IMR-90 (cell line): ENCODE measurements around the gene COQ10A. TPM values are rescaled to one million over a fixed set of nuclear protein-coding genes. Genes with fewer than 3 reads are reported as not detected.

Source experiments
- ATAC-seq: fragments of 200-7000 bp; cut with Tn5 transposase; 2 replicates; pipeline ENCODE4 v1.9.1; 2020; ENCODE audit warnings: low read depth, mild to moderate bottlenecking, moderate library complexity
- BruUV-seq: library from RNA; stranded (reverse); fragments of 400-500 nt; replicated peaks from 2 replicates; lab custom pipeline; 2021; lab: Mats Ljungman, UMichigan
- CTCF ChIA-PET: fragments of 300-600 bp; formaldehyde crosslinking; extraction: SDS; loops from one replicate; lab custom pipeline; 2021; ENCODE audit warnings: antibody characterized with exemption; lab: Yijun Ruan, JAX
- POLR2A ChIA-PET: fragments of 300-600 bp; sonication (Branson Sonifier 250); formaldehyde crosslinking; loops from one replicate; lab custom pipeline; 2022; ENCODE audit warnings: antibody characterized with exemption; ENCODE audit not compliant: unreplicated experiment; lab: Charles Lee
- DNase-seq: peaks from one replicate; pipeline ENCODE4 v3.0.0; 2013
- H2AFZ ChIP-seq: replicated peaks from 2 replicates; pipeline ENCODE3; 2013; ENCODE audit warnings: low read length, mild to moderate bottlenecking; ENCODE audit not compliant: poor library complexity
- H2AK5ac ChIP-seq: 2 replicates; pipeline ENCODE4 v1.6.1; 2013; ENCODE audit warnings: low read depth, low read length, inconsistent platforms
- H2AK9ac ChIP-seq: replicated peaks from 2 replicates; pipeline ENCODE3; 2013; ENCODE audit warnings: mild to moderate bottlenecking, low read depth, low read length, moderate library complexity; ENCODE audit not compliant: poor library complexity
- H2BK120ac ChIP-seq: 2 replicates; pipeline ENCODE4 v1.6.1; 2013; ENCODE audit warnings: low read depth, low read length, inconsistent platforms
- H2BK15ac ChIP-seq: 3 replicates; pipeline ENCODE4 v1.6.1; 2013; ENCODE audit warnings: low read depth, low read length, inconsistent platforms
- H2BK20ac ChIP-seq: 2 replicates; pipeline ENCODE4 v1.6.1; 2013; ENCODE audit warnings: low read depth, mild to moderate bottlenecking, inconsistent platforms, low read length, moderate library complexity
- H2BK5ac ChIP-seq: 2 replicates; pipeline ENCODE4 v1.6.1; 2013; ENCODE audit warnings: mild to moderate bottlenecking, low read depth, low read length, inconsistent platforms; ENCODE audit not compliant: poor library complexity, severe bottlenecking
- H3K14ac ChIP-seq: replicated peaks from 2 replicates; pipeline ENCODE4 v1.6.1; 2013; ENCODE audit warnings: low read depth, low read length, inconsistent platforms
- H3K18ac ChIP-seq: 2 replicates; pipeline ENCODE4 v1.6.1; 2013; ENCODE audit warnings: low read depth, low read length, control low read depth
- H3K23ac ChIP-seq: 2 replicates; pipeline ENCODE4 v1.6.1; 2013; ENCODE audit warnings: low read depth, low read length, inconsistent platforms
- H3K27ac ChIP-seq: 2 replicates; pipeline ENCODE4 v1.5.1; 2013; ENCODE audit warnings: mild to moderate bottlenecking, control low read depth, low read length; ENCODE audit not compliant: insufficient read depth
- H3K27me3 ChIP-seq: 2 replicates; pipeline ENCODE4 v1.6.1; 2013; ENCODE audit warnings: low read length; ENCODE audit not compliant: control insufficient read depth, insufficient read depth
- H3K36me3 ChIP-seq: 2 replicates; pipeline ENCODE4 v1.6.1; 2013; ENCODE audit warnings: low read length, mixed read lengths; ENCODE audit not compliant: control insufficient read depth, insufficient read depth
- H3K4ac ChIP-seq: 2 replicates; pipeline ENCODE4 v1.6.1; 2013; ENCODE audit warnings: low read depth, low read length, inconsistent platforms
- H3K4me1 ChIP-seq: 2 replicates; pipeline ENCODE4 v1.6.1; 2013; ENCODE audit warnings: low read length, mixed read lengths; ENCODE audit not compliant: control insufficient read depth, insufficient read depth
- H3K4me2 ChIP-seq: 2 replicates; pipeline ENCODE4 v1.6.1; 2013; ENCODE audit warnings: low read depth, mild to moderate bottlenecking, control low read depth, low read length, moderate library complexity
- H3K4me3 ChIP-seq: 2 replicates; pipeline ENCODE4 v1.5.1; 2013; ENCODE audit warnings: low read depth, mild to moderate bottlenecking, control low read depth, low read length, moderate library complexity; ENCODE audit not compliant: insufficient read depth
- H3K56ac ChIP-seq: 2 replicates; pipeline ENCODE4 v1.6.1; 2013; ENCODE audit warnings: low read length, inconsistent platforms; ENCODE audit not compliant: insufficient read depth; ENCODE audit errors: extremely low read depth
- H3K79me1 ChIP-seq, 2 experiments: 2 replicates each; pipeline ENCODE4 v1.6.1; 2013; ENCODE audit warnings: low read length in 2 of 2, inconsistent platforms in 1 of 2, low read depth in 1 of 2
- H3K9ac ChIP-seq: 2 replicates; pipeline ENCODE4 v1.6.1; 2013; ENCODE audit warnings: low read depth, low read length, control low read depth
- H3K9me1 ChIP-seq: 2 replicates; pipeline ENCODE4 v1.6.1; 2013; ENCODE audit warnings: low read length, inconsistent platforms; ENCODE audit not compliant: insufficient read depth
- H3K9me3 ChIP-seq: 2 replicates; pipeline ENCODE4 v1.6.1; 2013; ENCODE audit warnings: low read length; ENCODE audit not compliant: control insufficient read depth, insufficient read depth
- H4K20me1 ChIP-seq: 2 replicates; pipeline ENCODE4 v1.6.1; 2013; ENCODE audit warnings: low read length, inconsistent platforms; ENCODE audit not compliant: insufficient read depth
- H4K5ac ChIP-seq: 2 replicates; pipeline ENCODE4 v1.6.1; 2013; ENCODE audit warnings: mild to moderate bottlenecking, low read depth, low read length, control low read depth
- H4K8ac ChIP-seq, 2 experiments: 2 replicates each; pipeline ENCODE4 v1.6.1; 2013; ENCODE audit warnings: low read depth in 2 of 2, low read length in 2 of 2, control low read depth in 1 of 2, inconsistent platforms in 1 of 2
- H4K91ac ChIP-seq: 2 replicates; pipeline ENCODE4 v1.6.1; 2013; ENCODE audit warnings: low read depth, low read length, inconsistent platforms; ENCODE audit not compliant: insufficient read depth
- BHLHE40 ChIP-seq: fragments of 150-350 bp; IDR thresholded peaks from 2 replicates; pipeline ENCODE4 v1.6.1; 2016; ENCODE audit warnings: mild to moderate bottlenecking, low read depth, low read length
- CEBPB ChIP-seq: IDR thresholded peaks from 2 replicates; pipeline ENCODE4 v1.6.1; 2012; ENCODE audit warnings: low read depth, low read length, improper control_type of control experiment
- CHD1 ChIP-seq: IDR thresholded peaks from 2 replicates; pipeline ENCODE4 v1.6.1; 2012; ENCODE audit warnings: low read depth, low read length, improper control_type of control experiment
- MAZ ChIP-seq: IDR thresholded peaks from 2 replicates; pipeline ENCODE4 v1.6.1; 2012; ENCODE audit warnings: low read depth, mild to moderate bottlenecking, low read length, improper control_type of control experiment, moderate library complexity, borderline replicate concordance
- NFE2L2 ChIP-seq: fragments of 150-350 bp; IDR thresholded peaks from 2 replicates; pipeline ENCODE4 v1.6.1; 2016; ENCODE audit warnings: low read depth, mild to moderate bottlenecking, low read length
- RAD21 ChIP-seq: IDR thresholded peaks from 2 replicates; pipeline ENCODE4 v1.6.1; 2012; ENCODE audit warnings: low read length, improper control_type of control experiment
- WGBS, 2 experiments: methylation state at CpG; one replicate each; pipeline versions ENCODE4 v1.1.5 to v1.1.7; 2013; ENCODE audit warnings: missing lambda C conversion rate in 2 of 2; ENCODE audit not compliant: insufficient read length in 1 of 2; ENCODE audit errors: extremely low coverage in 2 of 2; 5-methylcytosine and 5-hydroxymethylcytosine counted together
- dilution Hi-C: fragments of 300-500 bp; cut with HindIII; formaldehyde crosslinking; loops from one replicate; pipeline ENCODE4 v1.14.3; 2018; ENCODE audit warnings: low sequenced_read_pairs; ENCODE audit not compliant: unreplicated experiment
- in situ Hi-C: fragments of 300-500 bp; cut with MboI; formaldehyde crosslinking; loops from 3 replicates; pipeline ENCODE4 v1.14.3; 2019; ENCODE audit warnings: low sequenced_read_pairs, inconsistent platforms, mixed read lengths
- intact Hi-C: fragments of 100-400 bp; cut with micrococcal nuclease; formaldehyde crosslinking; loops from 2 replicates; pipeline ENCODE4 v1.10.0; 2022
- polyA plus RNA-seq, 3 experiments: library from polyadenylated mRNA; depleted of rRNA; stranded (reverse); fragments of >200 nt; gene quantifications; 2 replicates each; pipeline ENCODE4 v1.2.3, GENCODE V29; 2012; ENCODE audit warnings: low replicate concordance in 1 of 3
- total RNA-seq: library from RNA; depleted of rRNA; stranded (reverse); fragments of >200 nt; gene quantifications from 2 replicates; pipeline ENCODE4 v1.2.3, GENCODE V29; 2012

Gene COQ10A
- total and polyA plus RNA-seq, 2 of the 4 experiments (the other 2 are of a cell fraction) = 4.7 to 10.8 TPM

DNA sequence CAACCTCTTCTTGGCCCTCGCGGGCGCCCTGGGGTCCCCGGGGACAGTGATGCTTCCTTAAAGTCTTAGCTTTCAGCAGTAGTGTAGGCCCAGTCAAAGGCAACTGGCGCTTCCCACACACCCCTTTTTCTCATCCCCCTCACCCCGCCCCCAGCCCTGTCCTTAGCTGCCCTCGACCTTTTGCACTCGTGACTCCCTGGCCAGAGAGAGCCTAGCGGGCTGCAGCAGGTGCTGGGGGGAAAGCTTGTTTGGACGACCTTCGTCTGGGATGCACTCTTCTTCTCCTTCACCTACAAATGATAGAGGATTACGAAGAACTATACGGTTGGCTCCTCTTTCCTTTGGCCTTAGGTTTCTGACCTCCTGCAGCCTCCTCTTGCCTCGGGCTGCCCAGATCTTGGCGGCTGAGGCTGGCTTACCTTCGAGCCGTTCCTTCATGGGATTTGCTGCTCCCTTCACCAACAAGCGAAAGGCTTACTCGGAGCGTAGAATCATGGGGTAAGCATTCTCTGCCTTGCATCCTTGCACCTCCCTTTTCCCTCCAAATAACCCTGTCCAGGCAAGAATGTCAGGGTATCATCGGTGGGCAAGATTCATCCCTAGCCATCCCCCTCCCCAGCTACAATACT, 815 bp downstream of the COQ10A start:
- Histone ChIP-seq H4K5ac (0 out of 2 replicates have a peak overlapping the region, but pooled peaks have one; percentile 12), H3K4ac (peak overlapping the region; percentile 24; the same call in 1 of the 2 replicates), H3K27me3 (no peaks in the 10 kb centered on the region), H2AK9ac (peak overlapping the region; percentile 88), H3K9me1 (peaks cover 7% of the 10 kb centered on the region; the same call in 1 of the 2 replicates), H2BK20ac (no peak overlapping the region), H4K20me1 (no peaks in the 10 kb centered on the region), H2AFZ (peak overlapping the region; percentile 100), H3K9me3 (no peaks in the 10 kb centered on the region), H3K4me1 (peaks cover 7% of the 10 kb centered on the region; the same call in 1 of the 2 replicates), H3K4me3 (peak overlapping the region; percentile 61), H2BK5ac (no peak overlapping the region), H3K79me1 (peaks cover 0 to 21% of the 10 kb centered on the region in 2 experiments; a peak in 2 of 4 replicates), H3K36me3 (peaks cover 11% of the 10 kb centered on the region), H2BK15ac (no peak overlapping the region), H2AK5ac (peak overlapping the region; percentile 34; the same call in 1 of the 2 replicates), H2BK120ac (no peak overlapping the region), H3K9ac (peak overlapping the region; percentile 41), H3K4me2 (peak overlapping the region; percentile 79), H3K56ac (peak overlapping the region; percentile 27; the same call in 1 of the 2 replicates), H4K91ac (no peak overlapping the region; the same call in 1 of the 2 replicates), H3K14ac (no peak overlapping the region), H3K18ac (no peak overlapping the region), H3K23ac (0 out of 2 replicates have a peak overlapping the region, but pooled peaks have one; percentile 25), H4K8ac (peak overlapping the region; percentile 33 to 83; a peak in 3 of 4 replicates), H3K27ac (peak overlapping the region; percentile 42)
- TF ChIP-seq BHLHE40 (no peak), CEBPB (no peak), RAD21 (no peak), MAZ (no peak), CHD1 (no peak), NFE2L2 (no peak)
- ATAC-seq = peak; percentile 1; the same call in 1 of the 2 replicates
- POLR2A ChIA-PET = no interaction called here
- no peak for DNase-seq
- CTCF ChIA-PET = interaction anchor here (1.4 kb wide), 1 partner anchor 34 kb away, joined by 4 read pairs; no protein-coding TSS in a partner anchor
- dilution Hi-C loops = no loop called here
- intact Hi-C loops = loop anchor here (2.0 kb wide), 1 partner anchor 197 kb away; no protein-coding TSS in a partner anchor
- no TSS peak for BruUV-seq
- 30% methylated on average over 2 of the region's 21 CpGs; no CpG with 5 or more reads in 1 of the 2 experiments for WGBS, 2 experiments
- in situ Hi-C loops = no loop called here
